GM21367 (cell line): ENCODE data around the gene USP13.
"Not testable (repeated sequence)": the region's sequence is repeated elsewhere in the genome, so short reads cannot be mapped to it uniquely, and the experiment has no call there.

ENCODE experiments used
- ATAC-seq: cut with Tn5 transposase; IDR thresholded peaks from one replicate; pipeline ENCODE4 v1.9.1; 2021; ENCODE audit not compliant: unreplicated experiment

The USP13 gene

DNA sequence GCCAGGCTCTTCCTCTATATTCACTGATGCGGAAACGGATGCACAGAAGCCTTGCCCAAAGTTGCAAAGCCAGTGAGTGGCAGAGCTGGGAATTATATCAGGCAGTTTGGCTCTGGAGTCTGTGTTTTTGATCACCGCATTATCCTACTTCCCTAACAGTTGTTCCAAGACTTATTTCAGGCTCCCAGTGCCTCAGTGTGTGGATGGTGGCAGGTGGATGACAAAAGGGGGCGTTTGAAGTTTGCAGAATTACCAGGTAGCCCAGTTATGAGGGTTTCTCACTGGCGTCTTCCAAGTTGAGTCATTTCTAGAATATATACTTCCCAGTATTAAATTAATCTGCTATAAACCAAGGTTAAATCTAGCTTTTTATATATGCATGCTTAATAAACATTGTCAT is 81.0 kb downstream of the USP13 start:
- ATAC-seq = no peak

GRCh38 chr3:179734497-179735281 is 81.8 kb downstream of the USP13 start:
- ATAC-seq = no peak

- ATAC-seq = no peak
Measured at GRCh38 chr3:179735321-179735720, 82.5 kb downstream of the USP13 start.

- ATAC-seq = no peak
Measured at GRCh38 chr3:179738998-179739397, 86.2 kb downstream of the USP13 start.

GRCh38 chr3:179739816-179740594 is 87.2 kb downstream of the USP13 start:
- no peak for ATAC-seq

DNA sequence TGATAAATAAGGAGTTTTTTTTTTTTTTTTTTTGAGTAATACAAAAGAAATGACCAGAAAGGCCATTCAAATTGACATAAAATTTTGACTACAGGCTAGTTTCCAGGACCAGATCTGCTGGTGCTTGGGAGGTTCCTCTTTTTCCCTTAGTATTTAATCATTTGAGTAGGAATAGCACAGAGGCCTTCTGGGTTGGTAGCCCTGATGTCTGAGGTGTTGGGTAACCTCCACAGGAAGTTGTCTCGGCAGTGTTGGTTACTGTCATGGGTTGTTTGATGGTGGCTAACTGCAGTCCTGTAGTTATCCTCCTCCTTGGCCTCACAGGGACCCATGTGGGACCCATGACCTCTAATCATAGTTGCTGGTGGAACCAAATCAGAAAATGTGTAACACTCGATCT is 91.1 kb downstream of the USP13 start:
- no peak for ATAC-seq

GRCh38 chr3:179744667-179745066 is 91.8 kb downstream of the USP13 start:
- no peak for ATAC-seq

DNA sequence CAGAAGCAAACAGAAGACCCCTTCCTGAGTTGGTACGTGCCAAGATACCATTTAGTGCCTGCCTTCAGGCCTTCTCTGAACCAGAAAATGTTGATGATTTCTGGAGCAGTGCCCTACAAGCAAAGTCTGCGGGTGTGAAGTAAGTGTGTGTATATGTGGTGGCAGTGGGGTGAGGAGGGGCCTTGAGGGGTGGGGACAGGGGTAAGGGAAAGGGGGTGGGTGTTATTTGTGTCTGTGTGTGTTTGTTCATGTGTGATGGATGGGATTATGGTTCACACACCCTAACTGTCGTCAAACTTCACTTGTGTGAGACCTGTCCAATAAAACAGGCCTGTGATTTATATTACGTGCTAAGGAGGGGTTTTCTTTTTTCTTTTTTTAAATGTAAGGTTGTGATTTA is 92.2 kb downstream of the USP13 start:
- no peak for ATAC-seq

- no peak for ATAC-seq
Measured at GRCh38 chr3:179745716-179746115, 92.9 kb downstream of the USP13 start.

DNA sequence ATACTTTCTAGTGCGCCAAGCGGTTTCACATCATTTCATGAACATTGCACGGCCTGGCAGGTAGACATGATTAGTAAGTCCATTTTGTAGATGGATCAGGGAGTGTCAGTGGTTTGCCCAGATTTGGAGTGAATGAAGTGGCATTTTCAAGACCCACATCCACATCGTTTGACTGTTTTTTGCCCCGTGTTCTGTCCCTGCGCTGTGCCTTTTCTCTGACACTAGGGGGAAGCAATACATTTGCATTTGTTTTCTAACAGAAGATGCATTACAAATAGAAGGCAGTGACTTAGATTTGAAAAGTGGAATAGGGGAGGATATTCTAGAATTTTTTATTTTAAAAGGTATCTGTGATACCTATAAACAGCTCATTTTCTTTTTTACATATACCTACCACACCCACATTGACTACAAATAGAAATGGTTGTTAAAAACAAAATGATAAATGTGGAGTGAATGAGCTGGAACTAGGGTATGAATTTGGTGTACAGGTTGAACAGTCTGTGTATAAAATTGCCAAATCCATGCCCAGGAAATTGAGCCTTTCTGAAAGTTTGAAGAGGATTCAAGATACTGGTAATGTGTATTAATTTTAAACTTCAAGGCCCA is 98.0 kb downstream of the USP13 start:
- no peak for ATAC-seq

GRCh38 chr3:179760944-179761343 is 108.1 kb downstream of the USP13 start:
- no peak for ATAC-seq

DNA sequence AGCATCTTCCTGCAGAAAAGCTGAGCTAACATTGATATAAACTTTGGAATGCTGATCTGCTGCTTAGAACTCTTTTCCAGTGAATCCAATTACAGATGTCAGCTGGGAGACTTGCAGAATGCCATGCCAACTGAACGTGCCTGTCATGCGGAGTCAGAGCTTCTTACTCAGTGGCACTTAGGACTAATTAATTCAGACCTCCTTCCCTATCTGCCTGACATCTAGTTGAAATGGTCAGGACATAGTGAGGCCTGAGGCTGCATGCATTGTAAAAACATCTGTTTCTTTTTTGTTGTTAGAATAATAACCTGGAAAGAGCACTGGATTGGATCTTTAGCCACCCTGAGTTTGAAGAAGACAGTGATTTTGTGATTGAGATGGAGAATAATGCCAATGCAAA is 112.6 kb downstream of the USP13 start:
- ATAC-seq = no peak

- no peak for ATAC-seq
Measured at GRCh38 chr3:179766416-179767133, 113.7 kb downstream of the USP13 start.

- no peak for ATAC-seq
Measured at GRCh38 chr3:179768080-179768479, 115.2 kb downstream of the USP13 start.

DNA sequence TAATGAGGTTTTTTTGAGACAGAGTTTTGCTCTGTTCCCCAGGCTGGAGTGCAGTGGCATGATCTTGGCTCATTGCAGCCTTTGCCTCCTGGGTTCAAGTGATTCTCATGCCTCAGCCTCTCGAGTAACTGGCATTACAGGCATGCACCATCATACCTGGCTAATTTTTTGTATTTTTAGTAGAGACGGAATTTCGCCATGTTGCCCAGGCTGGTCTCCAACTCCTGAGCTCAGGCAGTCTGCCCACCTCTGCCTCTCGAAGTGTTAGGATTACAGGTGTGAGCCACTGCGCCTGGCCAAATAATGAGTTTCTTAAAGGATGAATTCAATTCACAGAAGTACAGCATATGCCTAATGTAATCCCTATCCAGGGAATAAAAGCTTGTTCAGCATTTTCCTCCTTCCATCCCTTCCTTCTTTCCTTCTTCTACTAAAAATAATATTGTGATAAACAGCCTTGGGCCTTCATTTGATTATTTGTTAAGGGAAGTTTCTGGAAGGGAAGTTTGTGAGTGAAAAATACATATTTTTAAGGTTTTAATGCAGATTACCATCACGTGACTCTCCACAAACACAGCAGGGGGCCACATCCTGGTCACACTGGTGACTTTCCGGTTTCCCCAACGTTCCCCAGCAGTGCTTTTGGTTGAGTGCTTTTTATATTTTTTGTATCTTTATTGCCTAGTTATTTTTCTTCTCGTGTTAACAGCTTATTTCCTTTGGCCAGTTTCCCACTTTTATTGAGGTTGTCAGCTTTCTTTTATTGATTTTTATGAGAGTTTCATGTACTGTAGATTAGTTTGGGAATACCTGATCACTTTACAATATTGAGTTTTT is 116.8 kb downstream of the USP13 start:
- ATAC-seq = no peak

- ATAC-seq = no peak
Measured at GRCh38 chr3:179771797-179772196, 119.0 kb downstream of the USP13 start.

DNA sequence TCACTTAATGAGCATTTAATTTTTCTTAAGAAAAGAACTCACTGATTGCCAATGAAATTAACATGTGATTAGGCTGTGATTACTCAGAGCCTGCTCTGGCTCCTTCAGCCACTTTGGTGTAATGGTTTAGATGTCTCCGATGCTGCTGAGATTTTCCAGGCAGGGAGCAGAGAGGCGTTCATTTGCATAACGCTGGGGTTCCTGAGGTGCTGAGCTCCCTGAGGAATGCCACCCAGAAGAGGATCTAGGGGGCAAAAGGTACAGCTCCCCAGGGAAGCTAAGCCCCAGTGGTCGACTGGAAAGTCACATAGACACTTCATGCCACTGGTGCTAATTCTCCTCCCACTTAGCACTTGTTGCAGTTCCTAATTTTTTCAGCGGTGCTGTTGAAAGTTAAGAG is 119.5 kb downstream of the USP13 start:
- ATAC-seq = no peak

DNA sequence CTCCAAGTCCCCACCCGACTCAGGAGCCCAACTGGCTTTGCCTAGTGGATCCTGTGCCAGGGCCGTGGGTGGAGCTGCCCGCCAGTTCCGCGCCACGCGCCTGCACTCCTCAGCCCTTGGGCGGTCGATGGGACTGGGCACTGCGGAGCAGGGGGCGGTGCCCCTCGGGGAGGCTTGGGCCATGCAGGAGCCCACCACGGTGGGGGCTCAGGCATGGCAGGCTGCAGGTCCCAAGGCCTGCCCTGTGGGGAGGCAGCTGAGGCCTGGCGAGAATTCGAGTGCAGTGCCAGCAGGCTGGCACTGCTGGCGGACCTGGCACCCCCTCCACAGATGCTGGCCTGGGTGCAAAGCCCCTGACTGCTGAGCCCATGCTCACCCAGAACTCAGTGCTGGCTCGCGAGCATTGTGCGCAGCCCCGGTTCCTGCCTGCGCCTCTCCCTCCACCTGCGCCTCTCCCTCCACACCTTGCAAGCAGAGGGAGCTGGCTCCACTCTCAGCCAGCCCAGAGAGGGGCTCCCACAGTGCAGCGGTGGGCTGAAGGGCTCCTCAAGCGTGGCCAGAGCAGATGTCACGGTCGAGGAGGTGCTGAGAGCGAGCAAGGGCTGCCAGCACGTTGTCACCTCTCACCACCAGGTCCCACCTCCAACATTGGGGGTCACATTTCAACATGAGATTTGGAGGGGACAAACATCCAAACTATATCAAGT is 122.7 kb downstream of the USP13 start:
- ATAC-seq = no peak

DNA sequence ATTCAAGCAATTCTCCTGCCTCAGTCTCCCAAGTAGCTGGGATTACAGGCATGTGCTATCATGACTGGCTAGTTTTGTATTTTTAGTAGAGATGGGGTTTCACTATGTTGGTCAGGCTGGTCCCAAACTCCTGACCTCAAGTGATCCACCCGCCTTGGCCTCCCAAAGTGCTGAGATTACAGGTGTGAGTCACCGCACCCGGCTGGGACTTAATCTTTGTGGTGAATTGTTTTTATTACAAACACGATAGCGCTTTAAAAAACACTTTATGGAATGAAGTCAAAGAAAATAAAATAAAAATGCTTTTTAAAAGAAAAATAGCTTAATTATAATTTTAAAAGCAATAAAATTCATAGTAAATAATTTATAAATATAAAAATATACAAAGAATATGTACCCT is 130.0 kb downstream of the USP13 start:
- not testable (repeated sequence) for ATAC-seq

- no peak for ATAC-seq
Measured at GRCh38 chr3:179788996-179789395, 136.2 kb downstream of the USP13 start.
